NCI-H226 (cell line): ENCODE data around the gene CDC42EP2.
"Not testable (repeated sequence)": the region's sequence is repeated elsewhere in the genome, so short reads cannot be mapped to it uniquely, and the experiment has no call there.

ENCODE experiments used
- DNase-seq: peaks from one replicate; pipeline ENCODE4 v3.0.0-alpha.2; 2015

CDC42EP2 gene

GRCh38 chr11:65321076-65321475 lies 6.4 kb downstream of the CDC42EP2 start:
- no peak for DNase-seq

DNA sequence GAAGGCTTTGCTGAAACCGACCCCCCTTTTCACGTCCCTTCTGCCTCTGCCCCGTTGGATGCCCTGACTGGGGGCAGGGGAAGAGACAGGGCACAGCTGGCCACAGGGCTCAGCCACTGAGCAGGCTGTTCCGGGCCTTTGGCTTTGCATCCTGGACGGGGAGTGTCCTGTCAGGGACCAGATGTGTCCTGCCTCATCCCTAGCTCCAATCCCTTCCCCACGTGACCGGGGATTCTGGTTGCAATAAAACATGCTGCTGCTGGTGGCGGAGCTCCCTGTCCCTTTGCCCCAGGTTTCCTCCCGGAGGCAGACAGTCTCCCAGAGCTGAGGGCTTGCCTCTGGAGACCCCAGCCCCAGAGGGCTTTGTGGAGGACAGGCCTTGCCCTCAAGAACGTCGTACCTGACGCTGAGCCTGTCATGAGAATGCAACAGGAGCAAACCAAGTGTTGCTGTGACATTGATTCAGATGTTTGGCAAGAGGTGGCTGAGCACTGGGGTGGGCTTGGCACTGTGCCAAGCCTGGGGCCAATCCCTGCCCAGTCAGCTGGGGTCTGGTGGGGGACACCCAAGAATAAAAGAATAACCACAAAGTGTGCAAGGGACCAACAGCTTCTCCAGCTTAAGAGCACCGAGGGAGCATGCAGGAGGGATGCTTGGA lies 7.3 kb downstream of the CDC42EP2 start:
- no peak for DNase-seq

- DNase-seq: no peak
These were observed 9.1 kb downstream of the CDC42EP2 start for GRCh38 chr11:65323813-65324212.

DNA sequence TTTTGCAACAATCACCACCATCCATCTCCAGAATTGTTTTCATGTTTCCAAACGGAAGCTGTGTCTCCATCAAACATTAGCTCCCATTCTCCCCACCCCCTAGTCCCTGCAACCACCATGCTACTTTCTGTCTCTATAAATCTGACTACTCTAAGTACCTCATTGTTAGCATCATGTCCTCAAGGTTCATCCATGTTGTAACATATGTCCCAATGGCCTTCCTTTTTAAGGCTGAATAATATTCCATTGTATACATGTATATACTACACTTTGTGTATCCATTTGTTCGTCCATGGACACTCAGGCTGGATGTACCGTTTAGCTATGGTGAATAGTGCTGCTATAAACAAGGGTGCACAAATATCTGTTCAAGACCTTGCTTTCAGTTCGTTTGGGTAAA lies 10.8 kb downstream of the CDC42EP2 start:
- DNase-seq: no peak

GRCh38 chr11:65327021-65327420 lies 12.4 kb downstream of the CDC42EP2 start:
- no peak for DNase-seq

- no peak for DNase-seq
These were observed 14.8 kb downstream of the CDC42EP2 start for GRCh38 chr11:65329478-65329877.

GRCh38 chr11:65329944-65330403 lies 15.3 kb downstream of the CDC42EP2 start:
- DNase-seq: peak; percentile 62

GRCh38 chr11:65330544-65330943 lies 15.9 kb downstream of the CDC42EP2 start:
- no peak for DNase-seq

DNA sequence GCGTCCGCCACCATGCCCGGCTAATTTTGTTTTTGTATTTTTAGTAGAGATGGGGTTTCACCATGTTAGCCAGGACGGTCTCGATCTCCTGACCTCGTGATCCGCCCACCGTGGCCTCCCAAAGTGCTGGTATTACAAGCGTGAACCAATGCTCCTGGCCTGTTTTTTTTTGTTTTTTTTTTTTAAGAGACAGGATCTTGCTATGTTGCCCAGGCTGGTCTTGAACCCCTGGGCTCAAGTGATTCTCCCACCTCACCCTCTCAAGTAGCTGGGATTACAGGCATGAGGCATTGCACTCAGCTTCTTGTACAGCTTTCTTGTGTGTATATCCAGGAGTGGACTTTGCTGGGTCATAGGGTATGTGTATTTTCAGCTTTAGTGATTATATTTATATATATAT lies 17.9 kb downstream of the CDC42EP2 start:
- DNase-seq: not testable (repeated sequence)

- DNase-seq: no peak
These were observed 20.1 kb downstream of the CDC42EP2 start for GRCh38 chr11:65334696-65335295.

GRCh38 chr11:65338676-65339075 lies 24.0 kb downstream of the CDC42EP2 start:
- no peak for DNase-seq

GRCh38 chr11:65340226-65340625 lies 25.6 kb downstream of the CDC42EP2 start:
- no peak for DNase-seq

GRCh38 chr11:65341856-65342255 lies 27.2 kb downstream of the CDC42EP2 start:
- DNase-seq: no peak

GRCh38 chr11:65351511-65351910 lies 36.8 kb downstream of the CDC42EP2 start:
- DNase-seq: no peak

DNA sequence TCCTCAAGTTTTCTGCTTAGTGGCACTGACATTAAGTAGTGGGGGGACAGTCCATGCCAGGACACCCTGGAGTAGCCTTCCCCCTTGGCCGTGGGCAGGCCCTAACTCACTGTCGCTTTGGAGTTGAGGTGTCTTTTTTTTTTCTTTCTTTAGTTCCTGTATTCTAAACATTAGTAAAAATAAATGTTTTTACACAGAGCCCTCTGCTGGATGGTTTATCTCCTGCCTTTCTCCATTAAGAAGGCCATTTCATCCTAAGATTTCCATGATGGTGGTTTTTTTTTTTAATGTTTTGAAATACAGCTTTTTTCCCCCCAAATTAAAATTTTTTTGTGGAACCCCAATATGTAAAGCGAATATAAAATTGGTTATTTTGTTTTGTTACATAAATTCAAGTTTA lies 38.1 kb downstream of the CDC42EP2 start:
- DNase-seq: no peak

GRCh38 chr11:65353376-65353775 lies 38.7 kb downstream of the CDC42EP2 start:
- DNase-seq: no peak

DNA sequence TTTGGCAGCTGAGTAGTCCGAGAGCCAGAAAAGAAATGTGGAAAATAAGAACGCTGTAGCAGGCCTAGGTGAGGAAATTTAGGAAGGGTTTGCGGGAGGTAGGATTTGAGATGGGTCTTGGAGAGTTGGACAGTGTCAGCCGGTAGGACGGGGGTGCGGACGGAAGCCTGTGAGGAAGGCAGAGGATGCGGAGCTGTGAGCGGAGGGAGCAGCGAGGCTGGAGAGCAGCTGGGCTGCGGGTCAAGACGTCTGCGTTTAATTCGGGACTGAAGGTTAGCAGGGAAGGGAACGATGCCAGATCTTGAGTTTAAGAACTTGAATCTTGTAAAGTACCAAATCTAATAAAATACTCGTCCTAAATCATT lies 39.2 kb downstream of the CDC42EP2 start:
- no peak for DNase-seq

DNA sequence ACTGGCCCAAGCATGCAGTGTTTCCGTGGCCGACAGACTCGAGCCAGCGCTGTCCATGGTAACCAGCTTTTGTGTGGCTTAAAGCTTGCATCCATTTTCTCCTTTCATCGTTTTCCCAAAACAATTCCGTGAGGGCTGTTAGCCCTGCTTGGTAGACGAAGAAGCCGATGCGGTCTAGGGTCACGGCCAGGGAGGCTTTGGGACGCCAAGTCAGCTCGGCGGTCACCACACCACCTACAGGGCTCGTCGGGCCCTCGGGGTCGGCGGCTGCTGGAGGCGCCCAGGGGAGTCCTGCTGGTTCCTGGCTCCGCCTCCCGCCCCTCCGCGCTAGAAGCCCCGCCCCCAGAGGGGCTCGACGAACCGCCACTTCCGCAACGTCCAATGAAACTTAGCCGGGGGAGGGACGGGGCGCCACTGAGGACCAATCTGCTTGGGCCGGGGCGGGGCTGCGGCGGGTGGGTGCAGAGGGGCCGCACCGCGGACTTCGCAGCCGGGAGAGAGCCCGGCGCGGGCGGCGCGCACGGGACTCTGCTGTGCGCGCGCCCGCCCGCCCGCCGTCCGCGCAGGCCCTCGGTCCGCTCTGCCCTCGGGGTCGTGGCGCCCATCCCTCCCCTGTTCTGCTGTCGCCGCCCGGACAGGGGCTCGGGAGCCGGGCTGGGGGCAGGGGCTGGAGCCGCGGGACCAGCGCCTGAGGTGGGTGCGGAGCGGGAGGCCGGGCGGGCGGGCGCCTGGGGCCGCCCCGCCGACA lies 39.8 kb downstream of the CDC42EP2 start, which contains the start of gene TIGD3:
Gene TIGD3 (plus strand): TSS at position 487 of the 748 bp plus-strand sequence. CDS start 1,058 bp downstream, outside the sequence.
- DNase-seq: peak; percentile 91

- DNase-seq: no peak
These were observed 40.5 kb downstream of the CDC42EP2 start for GRCh38 chr11:65355013-65355775.

GRCh38 chr11:65355776-65356393 lies 41.2 kb downstream of the CDC42EP2 start:
- DNase-seq: no peak

- DNase-seq: no peak
These were observed 41.8 kb downstream of the CDC42EP2 start for GRCh38 chr11:65356394-65356972.

DNA sequence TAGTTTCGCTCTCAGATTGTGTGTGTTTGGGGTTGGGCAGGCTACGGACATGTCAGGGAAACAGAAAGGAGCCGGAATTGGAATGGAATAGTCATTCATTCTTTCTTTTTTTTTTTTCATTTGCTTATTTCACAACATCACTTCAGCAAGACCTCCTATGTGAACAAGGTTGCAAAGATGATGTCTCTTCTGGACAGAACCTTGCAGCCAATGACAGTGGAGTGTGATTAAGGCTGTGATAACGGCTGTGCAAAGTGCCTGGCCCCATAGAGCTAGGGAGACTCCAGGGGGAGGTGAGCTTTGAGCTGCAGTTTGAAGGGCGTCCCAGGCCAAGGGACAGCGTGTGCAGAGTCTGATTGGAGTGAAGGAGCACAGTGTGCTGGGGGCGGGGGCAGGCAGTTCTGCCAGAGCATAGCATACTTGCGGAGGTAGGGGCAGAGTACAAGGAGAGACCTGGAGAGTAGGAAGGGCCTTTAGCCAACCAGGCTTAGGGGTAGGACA lies 43.2 kb downstream of the CDC42EP2 start:
- DNase-seq: no peak
